Panc1 (cell line): ENCODE data around the gene PMPCA. TPM values are rescaled to one million over a fixed set of nuclear protein-coding genes. Genes with fewer than 3 reads are reported as not detected.

ENCODE experiments used
- ATAC-seq: fragments of 200-7000 bp; cut with Tn5 transposase; 2 replicates; pipeline ENCODE4 v1.9.1; 2020; ENCODE audit warnings: mild to moderate bottlenecking, moderate library complexity
- BruUV-seq: library from RNA; stranded (reverse); fragments of 400-500 nt; replicated peaks from 2 replicates; lab custom pipeline; 2021; lab: Mats Ljungman, UMichigan
- CTCF ChIA-PET: fragments of 300-600 bp; sonication (Branson Sonifier 250); formaldehyde crosslinking; loops from one replicate; lab custom pipeline; 2022; ENCODE audit warnings: antibody characterized with exemption; lab: Charles Lee
- POLR2A ChIA-PET: fragments of 300-600 bp; sonication (Branson Sonifier 250); formaldehyde crosslinking; loops from one replicate; lab custom pipeline; 2022; ENCODE audit warnings: antibody characterized with exemption; lab: Charles Lee
- DNase-seq: peaks from one replicate; pipeline ENCODE4 v3.0.0-alpha.2; 2010; ENCODE audit warnings: low read depth, low spot score
- H3K27ac ChIP-seq: 2 replicates; pipeline ENCODE4 v1.5.1; 2011; ENCODE audit warnings: mild to moderate bottlenecking, low read length, inconsistent platforms
- H3K27me3 ChIP-seq: fragments of 200-500 bp; sonication (Bioruptor generic); 2 replicates; pipeline ENCODE4 v1.6.0; 2014; ENCODE audit warnings: low read length, inconsistent platforms; ENCODE audit not compliant: control insufficient read depth, insufficient read depth
- H3K36me3 ChIP-seq: fragments of 200-500 bp; sonication (Bioruptor generic); 2 replicates; pipeline ENCODE4 v1.5.1; 2014; ENCODE audit warnings: inconsistent platforms, mild to moderate bottlenecking, low read length, moderate library complexity; ENCODE audit not compliant: control insufficient read depth, insufficient read depth
- H3K4me1 ChIP-seq: 2 replicates; pipeline ENCODE4 v1.5.1; 2011; ENCODE audit warnings: inconsistent platforms, mild to moderate bottlenecking, low read length, moderate library complexity; ENCODE audit not compliant: control insufficient read depth, insufficient read depth
- H3K4me3 ChIP-seq, 2 experiments: 2 replicates each; pipeline ENCODE4 v1.5.1; 2011 to 2012; ENCODE audit warnings: low read depth in 2 of 2, low read length in 2 of 2, mild to moderate bottlenecking in 2 of 2, inconsistent platforms in 1 of 2, moderate library complexity in 1 of 2
- H3K9me3 ChIP-seq: fragments of 200-500 bp; sonication (Bioruptor generic); 2 replicates; pipeline ENCODE4 v1.5.1; 2014; ENCODE audit warnings: low read depth, mild to moderate bottlenecking, inconsistent platforms, low read length, moderate library complexity; ENCODE audit not compliant: control insufficient read depth, insufficient read depth
- CTCF ChIP-seq: fragments of 450-650 bp; IDR thresholded peaks from 2 replicates; pipeline ENCODE4 v1.5.1; 2017; ENCODE audit warnings: mild to moderate bottlenecking
- POLR2AphosphoS5 ChIP-seq: IDR thresholded peaks from 2 replicates; pipeline ENCODE4 v1.6.1; 2012; ENCODE audit warnings: mild to moderate bottlenecking, low read depth, low read length, moderate library complexity
- REST ChIP-seq, 2 experiments: IDR thresholded peaks; 2 replicates each; pipeline ENCODE4 v1.6.1; 2011 to 2012; ENCODE audit warnings: low read depth in 2 of 2, control low read depth in 1 of 2, low read length in 1 of 2, mild to moderate bottlenecking in 1 of 2, moderate library complexity in 1 of 2; ENCODE audit not compliant: insufficient read depth in 1 of 2
- SIN3A ChIP-seq: IDR thresholded peaks from 2 replicates; pipeline ENCODE4 v1.6.1; 2012; ENCODE audit warnings: low read depth, mild to moderate bottlenecking, low read length, moderate library complexity, borderline replicate concordance; ENCODE audit not compliant: insufficient read depth
- TCF7L2 ChIP-seq: IDR thresholded peaks from 2 replicates; pipeline ENCODE4 v1.6.1; 2011; ENCODE audit warnings: mild to moderate bottlenecking, low read depth, low read length, inconsistent platforms
- in situ Hi-C: cut with HindIII; loops from 2 replicates; pipeline ENCODE4 v1.10.0; 2016; ENCODE audit warnings: low sequenced_read_pairs, low pct_unique_long_range_greater_than_20kb
- intact Hi-C: fragments of 100-400 bp; cut with micrococcal nuclease; formaldehyde crosslinking; loops from one replicate; pipeline ENCODE4 v1.10.0; 2022; ENCODE audit not compliant: unreplicated experiment
- total RNA-seq: library from RNA; stranded (reverse); gene quantifications from one replicate; pipeline ENCODE4 v1.2.1, GENCODE V29; 2021; ENCODE audit not compliant: unreplicated experiment

PMPCA gene
- total RNA-seq, 1 experiment from 2014 or later, result 60.9 TPM

- Histone ChIP-seq H3K27ac (no peak overlapping the region), H3K36me3 (no peaks in the 10 kb centered on the region), H3K4me3 (no peak overlapping the region), H3K4me1 (no peaks in the 10 kb centered on the region), H3K27me3 (no peaks in the 10 kb centered on the region), H3K9me3 (no peaks in the 10 kb centered on the region)
- no peak for ATAC-seq
- intact Hi-C loops, result no loop called here
- DNase-seq, result no peak
- ChIA-PET CTCF (no interaction called here), POLR2A (no interaction called here)
- TF ChIP-seq SIN3A (no peak), CTCF (no peak), REST (IDR thresholded peaks at IDR 0.05; ENCODE audit: insufficient read depth in 1 of 2, low read depth in 2 of 2, low read length in 1 of 2) (no peak), TCF7L2 (no peak), POLR2AphosphoS5 (no peak)
- BruUV-seq, result no TSS peak
- in situ Hi-C loops, result no loop called here
These were observed 30.6 kb upstream of the PMPCA start for GRCh38 chr9:136379891-136380290.

- ChIA-PET POLR2A (no interaction called here), CTCF (no interaction called here)
- Histone ChIP-seq H3K27ac (no peak overlapping the region), H3K4me3 (no peak overlapping the region), H3K4me1 (no peaks in the 10 kb centered on the region), H3K27me3 (no peaks in the 10 kb centered on the region), H3K36me3 (no peaks in the 10 kb centered on the region), H3K9me3 (no peaks in the 10 kb centered on the region)
- DNase-seq (no peak), ATAC-seq (no peak)
- intact Hi-C loops (no loop called here), in situ Hi-C loops (no loop called here)
- BruUV-seq, result no TSS peak
- TF ChIP-seq REST (IDR thresholded peaks at IDR 0.05; ENCODE audit: insufficient read depth in 1 of 2, low read depth in 2 of 2, low read length in 1 of 2), result no peak
- TF ChIP-seq SIN3A, result no peak
- no peak for TF ChIP-seq TCF7L2
- TF ChIP-seq POLR2AphosphoS5, result no peak
- TF ChIP-seq CTCF, result no peak
These were observed 30.1 kb upstream of the PMPCA start for GRCh38 chr9:136380381-136380780.
